Cardiac fibroblast (primary cell): ENCODE results near the gene GOLGA3.
"Not testable (repeated sequence)": the region's sequence is repeated elsewhere in the genome, so short reads cannot be mapped to it uniquely, and the experiment has no call there.

Experiments used
- DNase-seq, 2 donors: peaks; one replicate each; pipeline versions ENCODE4 v3.0.0 to v3.0.0-alpha.2; 2010; ENCODE audit warnings: low read depth in 2 of 2
- H3K4me3 ChIP-seq, 2 donors: replicated peaks in 1 of 2; 1 replicate in 1 of 2; 2 replicates in 1 of 2; pipeline ENCODE4 v1.5.1; 2011; ENCODE audit warnings: low read depth in 2 of 2, low read length in 2 of 2, mild to moderate bottlenecking in 2 of 2, moderate library complexity in 1 of 2
- CTCF ChIP-seq: IDR thresholded peaks from one replicate; pipeline ENCODE4 v1.5.1; 2011; ENCODE audit warnings: low read depth, mild to moderate bottlenecking, low read length, inconsistent platforms

The GOLGA3 gene

DNA sequence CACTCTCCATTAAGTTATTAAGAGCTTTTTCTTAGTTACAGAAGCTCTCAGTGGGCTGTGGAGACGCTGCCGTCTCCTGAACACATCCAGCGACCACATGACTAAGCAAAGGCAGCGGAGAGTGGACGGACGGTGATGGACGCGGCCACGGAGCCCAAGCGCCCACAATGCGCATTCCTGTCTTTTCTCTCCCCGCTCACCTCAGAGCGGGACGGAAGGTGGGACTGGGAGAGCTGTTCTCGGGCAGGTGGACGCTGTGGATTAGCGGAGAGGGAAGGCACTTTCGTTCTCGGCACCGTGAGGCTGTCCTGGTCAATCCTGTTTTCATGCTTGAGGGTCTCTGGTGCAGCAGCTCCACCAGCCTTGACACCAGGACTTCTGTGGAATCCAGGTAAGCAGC lies 64.4 kb downstream of the GOLGA3 start:
- DNase-seq, result no peak
- TF ChIP-seq CTCF, result no peak
- no peak overlapping the region for H3K4me3 ChIP-seq

DNA sequence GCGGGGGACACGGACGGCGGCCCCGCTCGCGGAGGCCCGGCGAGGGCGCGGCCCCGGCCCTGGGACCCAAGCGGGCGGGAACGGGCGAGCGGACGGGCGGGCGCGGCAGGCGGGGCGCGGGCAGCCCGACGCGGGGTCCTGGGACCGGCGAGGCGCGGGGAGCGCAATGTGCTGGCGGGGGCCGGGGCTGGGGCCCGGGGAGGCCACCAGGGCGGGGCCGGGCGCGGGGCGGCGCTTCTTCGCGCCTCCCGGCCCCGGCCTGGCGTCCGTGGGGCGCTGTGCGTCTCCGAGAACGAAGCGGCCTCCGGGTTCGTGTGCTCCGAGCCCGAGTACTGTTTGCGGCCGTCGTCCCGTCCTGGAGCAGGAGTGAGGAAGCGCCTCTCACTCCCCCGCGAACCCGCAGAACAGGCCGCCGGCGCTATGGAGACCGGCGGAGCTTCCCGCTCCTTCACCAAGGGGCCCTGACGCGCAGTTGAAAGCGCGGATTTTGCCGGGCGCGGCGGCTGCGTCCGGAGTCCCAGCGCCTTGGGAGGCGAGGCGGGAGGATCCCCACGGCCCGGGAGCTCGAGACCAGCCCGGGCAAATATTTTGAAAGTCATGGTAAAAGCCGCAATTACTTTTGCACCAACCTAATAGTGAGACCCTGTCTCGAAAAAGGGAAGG lies 66.6 kb downstream of the GOLGA3 start:
- peak overlapping the region; percentile 62 to 69 for H3K4me3 ChIP-seq
- peak; percentile 90 to 93 for DNase-seq

GRCh38 chr12:132761032-132761920 lies 67.4 kb downstream of the GOLGA3 start, which contains the start of gene ANKLE2:
TSS of gene ANKLE2 (minus strand) at chr12:132761832. CDS start at chr12:132761798, 34 bp downstream.
- H3K4me3 ChIP-seq, result peak within 1 kb of the TSS; percentile 69 to 81
- peak; percentile 59 to 84 for DNase-seq
- TF ChIP-seq CTCF, result no peak

More for the DNA sequence above, 66.6 kb downstream of the GOLGA3 start:
- TF ChIP-seq CTCF, result peak; percentile 7

GRCh38 chr12:132759359-132759758 lies 69.3 kb downstream of the GOLGA3 start:
- DNase-seq, result no peak
- no peak for TF ChIP-seq CTCF
- H3K4me3 ChIP-seq, result peak overlapping the region in 1 of 2 donors; percentile 32

DNA sequence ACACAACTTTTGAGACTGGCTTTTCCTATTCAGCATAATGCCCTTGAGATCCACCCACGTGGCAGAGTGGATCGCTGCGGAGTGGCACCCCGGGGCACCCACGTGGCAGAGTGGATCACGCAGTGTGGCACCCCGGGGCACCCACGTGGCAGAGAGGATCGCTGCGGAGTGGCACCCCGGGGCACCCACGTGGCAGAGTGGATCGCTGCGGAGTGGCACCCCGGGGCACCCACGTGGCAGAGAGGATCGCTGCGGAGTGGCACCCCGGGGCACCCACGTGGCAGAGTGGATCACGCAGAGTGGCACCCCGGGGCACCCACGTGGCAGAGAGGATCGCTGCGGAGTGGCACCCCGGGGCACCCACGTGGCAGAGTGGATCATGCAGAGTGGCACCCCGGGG lies 69.8 kb downstream of the GOLGA3 start:
- DNase-seq, H3K4me3 ChIP-seq: not testable (repeated sequence)

DNA sequence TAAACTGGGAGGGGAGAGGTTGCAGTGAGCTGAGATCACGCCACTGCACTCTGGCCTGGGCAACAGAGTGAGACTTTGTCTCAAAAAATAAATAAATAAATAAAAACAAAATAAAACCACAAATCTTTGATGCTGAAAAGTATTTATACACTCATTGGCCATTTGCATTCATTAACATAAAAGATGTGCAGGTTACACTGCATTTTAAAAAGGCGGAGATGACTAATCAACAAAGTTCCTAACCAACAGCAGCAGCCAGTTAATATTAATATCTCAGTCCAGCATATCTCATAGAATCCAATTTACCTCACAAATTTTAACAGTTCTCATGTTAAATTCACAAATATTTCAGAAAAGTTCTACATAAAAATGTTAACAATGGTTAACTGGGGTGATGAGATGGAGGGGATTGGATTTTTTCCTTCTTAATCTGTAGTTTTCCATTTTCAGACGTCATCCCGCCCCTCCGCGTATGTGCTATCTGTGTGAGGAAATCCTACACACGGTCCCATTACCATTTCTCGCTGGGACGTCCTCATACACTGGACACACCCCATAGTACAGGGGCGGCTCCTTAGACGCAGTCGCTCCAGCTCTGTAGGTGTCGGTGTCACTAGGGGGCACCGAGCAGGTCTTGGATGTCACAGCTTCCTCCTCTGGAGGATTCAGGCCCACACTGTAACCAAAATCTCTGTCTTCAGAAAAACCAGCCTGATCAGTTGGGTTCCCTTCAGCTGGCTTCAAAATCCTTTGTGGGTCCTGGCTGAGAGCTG lies 74.3 kb downstream of the GOLGA3 start:
- H3K4me3 ChIP-seq, result no peak overlapping the region
- no peak for TF ChIP-seq CTCF
- DNase-seq, result no peak

DNA sequence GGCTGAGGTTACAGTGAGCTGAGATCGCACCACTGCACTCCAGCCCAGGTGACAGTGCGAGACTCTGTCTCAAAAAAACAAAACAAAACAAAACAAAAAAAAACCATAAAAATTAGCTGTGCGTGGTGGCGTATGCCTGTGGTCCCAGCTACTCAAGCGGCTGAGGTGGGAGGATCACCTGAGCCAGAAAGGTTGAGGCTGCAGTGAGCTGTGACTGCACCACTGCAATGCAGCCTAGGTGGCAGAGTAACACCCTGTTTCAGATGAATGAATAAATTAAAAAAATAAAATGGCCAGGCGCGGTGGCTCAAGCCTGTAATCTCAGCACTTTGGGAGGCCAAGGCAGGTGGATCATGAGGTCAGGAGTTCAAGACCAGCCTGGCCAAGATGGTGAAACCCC lies 75.0 kb downstream of the GOLGA3 start:
- H3K4me3 ChIP-seq, DNase-seq: not testable (repeated sequence)
